Measurements from ENCODE around the gene CEND1. TPM values are rescaled to one million over a fixed set of nuclear protein-coding genes. Genes with fewer than 3 reads are reported as not detected.

CEND1 gene
- polyA plus RNA-seq, 1 donor from 2014 or later, result 11.8 TPM

- no peaks in the 10 kb centered on the region for H3F3A ChIP-seq (ENCODE audit: insufficient read depth, low read length, poor library complexity, severe bottlenecking)
- H3K79me2 ChIP-seq (replicated peaks; ENCODE audit: insufficient read depth, low read length), result peaks cover 20% of the 10 kb centered on the region
- H3K4me3 ChIP-seq (ENCODE audit: low read length), result peak overlapping the region; percentile 90
- H2AFZ ChIP-seq (ENCODE audit: low read depth, low read length), result no peak overlapping the region
- H4K20me1 ChIP-seq (ENCODE audit: insufficient read depth), result no peaks in the 10 kb centered on the region
- H3K36me3 ChIP-seq (ENCODE audit: insufficient read depth, low read length), result no peaks in the 10 kb centered on the region
- no peak overlapping the region for H3K27ac ChIP-seq (ENCODE audit: low read length)
- no peaks in the 10 kb centered on the region for H3K9me2 ChIP-seq (ENCODE audit: insufficient read depth, low read length)
- H3K27me3 ChIP-seq (ENCODE audit: insufficient read depth, low read depth, low read length), result no peaks in the 10 kb centered on the region
- TF ChIP-seq, protein P1, sequence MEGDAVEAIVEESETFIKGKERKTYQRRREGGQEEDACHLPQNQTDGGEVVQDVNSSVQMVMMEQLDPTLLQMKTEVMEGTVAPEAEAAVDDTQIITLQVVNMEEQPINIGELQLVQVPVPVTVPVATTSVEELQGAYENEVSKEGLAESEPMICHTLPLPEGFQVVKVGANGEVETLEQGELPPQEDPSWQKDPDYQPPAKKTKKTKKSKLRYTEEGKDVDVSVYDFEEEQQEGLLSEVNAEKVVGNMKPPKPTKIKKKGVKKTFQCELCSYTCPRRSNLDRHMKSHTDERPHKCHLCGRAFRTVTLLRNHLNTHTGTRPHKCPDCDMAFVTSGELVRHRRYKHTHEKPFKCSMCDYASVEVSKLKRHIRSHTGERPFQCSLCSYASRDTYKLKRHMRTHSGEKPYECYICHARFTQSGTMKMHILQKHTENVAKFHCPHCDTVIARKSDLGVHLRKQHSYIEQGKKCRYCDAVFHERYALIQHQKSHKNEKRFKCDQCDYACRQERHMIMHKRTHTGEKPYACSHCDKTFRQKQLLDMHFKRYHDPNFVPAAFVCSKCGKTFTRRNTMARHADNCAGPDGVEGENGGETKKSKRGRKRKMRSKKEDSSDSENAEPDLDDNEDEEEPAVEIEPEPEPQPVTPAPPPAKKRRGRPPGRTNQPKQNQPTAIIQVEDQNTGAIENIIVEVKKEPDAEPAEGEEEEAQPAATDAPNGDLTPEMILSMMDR (IDR thresholded peaks at IDR 0.05; ENCODE audit: poor library complexity, severe bottlenecking), result no peak
- TF ChIP-seq, protein P2, sequence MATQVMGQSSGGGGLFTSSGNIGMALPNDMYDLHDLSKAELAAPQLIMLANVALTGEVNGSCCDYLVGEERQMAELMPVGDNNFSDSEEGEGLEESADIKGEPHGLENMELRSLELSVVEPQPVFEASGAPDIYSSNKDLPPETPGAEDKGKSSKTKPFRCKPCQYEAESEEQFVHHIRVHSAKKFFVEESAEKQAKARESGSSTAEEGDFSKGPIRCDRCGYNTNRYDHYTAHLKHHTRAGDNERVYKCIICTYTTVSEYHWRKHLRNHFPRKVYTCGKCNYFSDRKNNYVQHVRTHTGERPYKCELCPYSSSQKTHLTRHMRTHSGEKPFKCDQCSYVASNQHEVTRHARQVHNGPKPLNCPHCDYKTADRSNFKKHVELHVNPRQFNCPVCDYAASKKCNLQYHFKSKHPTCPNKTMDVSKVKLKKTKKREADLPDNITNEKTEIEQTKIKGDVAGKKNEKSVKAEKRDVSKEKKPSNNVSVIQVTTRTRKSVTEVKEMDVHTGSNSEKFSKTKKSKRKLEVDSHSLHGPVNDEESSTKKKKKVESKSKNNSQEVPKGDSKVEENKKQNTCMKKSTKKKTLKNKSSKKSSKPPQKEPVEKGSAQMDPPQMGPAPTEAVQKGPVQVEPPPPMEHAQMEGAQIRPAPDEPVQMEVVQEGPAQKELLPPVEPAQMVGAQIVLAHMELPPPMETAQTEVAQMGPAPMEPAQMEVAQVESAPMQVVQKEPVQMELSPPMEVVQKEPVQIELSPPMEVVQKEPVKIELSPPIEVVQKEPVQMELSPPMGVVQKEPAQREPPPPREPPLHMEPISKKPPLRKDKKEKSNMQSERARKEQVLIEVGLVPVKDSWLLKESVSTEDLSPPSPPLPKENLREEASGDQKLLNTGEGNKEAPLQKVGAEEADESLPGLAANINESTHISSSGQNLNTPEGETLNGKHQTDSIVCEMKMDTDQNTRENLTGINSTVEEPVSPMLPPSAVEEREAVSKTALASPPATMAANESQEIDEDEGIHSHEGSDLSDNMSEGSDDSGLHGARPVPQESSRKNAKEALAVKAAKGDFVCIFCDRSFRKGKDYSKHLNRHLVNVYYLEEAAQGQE (IDR thresholded peaks at IDR 0.05; ENCODE audit: borderline replicate concordance), result no peak
- TF ChIP-seq MXI1 (conservative IDR thresholded peaks at IDR 0.05; ENCODE audit: poor library complexity, severe bottlenecking) (no peak), EP300 (conservative IDR thresholded peaks at IDR 0.05; ENCODE audit: poor library complexity, severe bottlenecking) (no peak), EZH2 (IDR thresholded peaks at IDR 0.05; ENCODE audit: borderline replicate concordance, insufficient read depth, low read length, poor library complexity, severe bottlenecking) (no peak), POLR2AphosphoS5 (IDR thresholded peaks at IDR 0.05) (no peak), RAD21 (conservative IDR thresholded peaks at IDR 0.05) (no peak), SMC3 (conservative IDR thresholded peaks at IDR 0.05; ENCODE audit: poor library complexity) (no peak), TAF1 (IDR thresholded peaks at IDR 0.05; ENCODE audit: low read depth) (no peak)
- H3K4me2 ChIP-seq (ENCODE audit: low read length), result no peak overlapping the region
- no peaks in the 10 kb centered on the region for H3K9me3 ChIP-seq (ENCODE audit: low read length)
- H3K9ac ChIP-seq (ENCODE audit: low read length), result no peak overlapping the region
These were observed 21.8 kb upstream of the CEND1 start for GRCh38 chr11:811446-812245.

DNA sequence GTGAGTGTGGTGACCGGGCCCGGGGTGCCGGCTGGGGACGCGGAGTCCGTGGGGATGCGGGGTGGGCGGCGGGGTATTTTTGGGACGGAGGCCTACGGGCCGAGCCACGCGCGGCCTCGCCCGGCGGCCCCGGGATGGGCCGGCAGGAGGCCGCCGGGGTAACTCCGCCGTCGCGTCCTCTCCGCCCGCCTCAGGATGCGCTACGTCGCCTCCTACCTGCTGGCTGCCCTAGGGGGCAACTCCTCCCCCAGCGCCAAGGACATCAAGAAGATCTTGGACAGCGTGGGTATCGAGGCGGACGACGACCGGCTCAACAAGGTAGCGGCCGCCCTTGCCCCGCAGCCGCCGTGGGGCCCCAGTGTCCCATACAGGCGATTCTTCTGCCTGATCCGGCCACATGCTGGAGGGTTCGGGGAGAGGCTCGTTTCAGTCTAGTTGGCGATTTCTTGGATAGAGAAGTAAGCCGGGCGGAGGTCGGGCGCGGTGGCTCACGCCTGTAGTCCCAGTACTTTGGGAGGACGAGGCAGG is 20.2 kb upstream of the CEND1 start:
- Histone ChIP-seq H3F3A (ENCODE audit: insufficient read depth, low read length, poor library complexity, severe bottlenecking) (no peaks in the 10 kb centered on the region), H3K27me3 (ENCODE audit: insufficient read depth, low read depth, low read length) (no peaks in the 10 kb centered on the region), H3K4me2 (ENCODE audit: low read length) (peak overlapping the region; percentile 76), H2AFZ (ENCODE audit: low read depth, low read length) (no peak overlapping the region), H3K4me3 (ENCODE audit: low read length) (peak overlapping the region; percentile 90), H3K9ac (ENCODE audit: low read length) (peak overlapping the region; percentile 92), H3K36me3 (ENCODE audit: insufficient read depth, low read length) (no peaks in the 10 kb centered on the region), H4K20me1 (ENCODE audit: insufficient read depth) (no peaks in the 10 kb centered on the region), H3K79me2 (replicated peaks; ENCODE audit: insufficient read depth, low read length) (peaks cover 20% of the 10 kb centered on the region), H3K9me3 (ENCODE audit: low read length) (no peaks in the 10 kb centered on the region), H3K9me2 (ENCODE audit: insufficient read depth, low read length) (no peaks in the 10 kb centered on the region), H3K27ac (ENCODE audit: low read length) (peak overlapping the region; percentile 95)
- peak; percentile 20 for TF ChIP-seq RAD21 (conservative IDR thresholded peaks at IDR 0.05)
- TF ChIP-seq EP300 (conservative IDR thresholded peaks at IDR 0.05; ENCODE audit: poor library complexity, severe bottlenecking), result no peak
- no peak for TF ChIP-seq EZH2 (IDR thresholded peaks at IDR 0.05; ENCODE audit: borderline replicate concordance, insufficient read depth, low read length, poor library complexity, severe bottlenecking)
